HUES6 (cell line): ENCODE data around the gene PRAC1.
A peak's percentile ranks its signal among the peaks of the same experiment; 100 is the strongest.

Experiments used
- H3K27ac ChIP-seq: 2 replicates; pipeline ENCODE4 v1.7.0; 2013; ENCODE audit warnings: low read depth, mild to moderate bottlenecking, low read length, inconsistent platforms
- H3K27me3 ChIP-seq: 2 replicates; pipeline ENCODE4 v1.6.1; 2013; ENCODE audit warnings: low read length; ENCODE audit not compliant: control insufficient read depth, insufficient read depth
- H3K36me3 ChIP-seq: 2 replicates; pipeline ENCODE4 v1.6.1; 2013; ENCODE audit warnings: low read length; ENCODE audit not compliant: control insufficient read depth, insufficient read depth
- H3K4me1 ChIP-seq: 2 replicates; pipeline ENCODE4 v1.6.1; 2013; ENCODE audit warnings: low read length; ENCODE audit not compliant: control insufficient read depth, insufficient read depth
- H3K4me3 ChIP-seq: 2 replicates; pipeline ENCODE4 v1.5.1; 2013; ENCODE audit warnings: low read depth, low read length
- H3K9ac ChIP-seq: one replicate; pipeline ENCODE4 v1.6.1; 2013; ENCODE audit warnings: mild to moderate bottlenecking, low read length
- H3K9me3 ChIP-seq: 2 replicates; pipeline ENCODE4 v1.6.1; 2013; ENCODE audit warnings: low read depth, low read length; ENCODE audit not compliant: control insufficient read depth, insufficient read depth

Gene PRAC1

GRCh38 chr17:48679385-48680096 is 42.8 kb downstream of the PRAC1 start:
- Histone ChIP-seq H3K27ac (no peak overlapping the region), H3K27me3 (peaks cover 49% of the 10 kb centered on the region), H3K9ac (no peak overlapping the region), H3K4me3 (no peak overlapping the region), H3K4me1 (peaks cover 4% of the 10 kb centered on the region; the same call in 1 of the 2 replicates), H3K9me3 (no peaks in the 10 kb centered on the region), H3K36me3 (no peaks in the 10 kb centered on the region)

DNA sequence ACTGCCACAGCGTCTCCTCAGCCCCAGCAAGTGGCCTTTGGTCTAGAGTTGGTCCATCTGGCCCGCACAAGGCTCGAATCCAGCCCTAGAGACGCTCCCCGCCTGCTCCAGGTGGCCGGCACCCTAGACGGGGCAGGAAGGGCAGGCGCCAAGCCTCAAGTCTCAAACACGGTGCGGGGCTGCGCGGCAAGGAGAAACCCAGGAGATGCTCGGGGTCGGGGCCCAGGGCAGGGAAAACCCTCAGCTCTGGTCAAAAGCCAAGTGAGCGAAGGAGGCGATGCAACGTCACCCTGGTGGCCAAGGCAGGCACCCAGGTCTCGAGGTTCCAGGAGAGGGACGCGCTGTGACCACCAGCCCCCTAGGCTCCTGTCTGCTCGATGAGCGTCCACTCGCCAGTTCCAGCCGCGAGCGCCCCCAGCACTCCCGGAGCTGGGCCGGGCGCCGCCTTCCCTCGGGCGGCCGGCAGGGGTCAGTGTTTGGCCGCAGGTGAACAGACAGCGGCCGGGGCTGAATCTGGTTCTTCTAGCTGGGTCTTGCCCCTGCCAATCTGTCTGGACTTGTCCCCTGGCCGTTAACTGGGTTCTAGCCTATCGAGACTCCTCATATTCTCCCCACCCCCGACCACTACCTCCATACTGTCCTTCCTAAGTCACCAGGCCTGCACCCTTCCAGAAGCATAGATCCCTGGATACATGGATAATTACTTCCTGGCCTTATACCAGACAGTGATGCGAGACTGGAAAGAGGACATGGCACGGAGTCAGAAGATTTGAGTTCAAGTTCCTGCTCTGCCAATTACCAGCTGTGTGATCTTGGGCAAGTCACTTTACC is 44.0 kb downstream of the PRAC1 start:
- Histone ChIP-seq H3K27ac (no peak overlapping the region), H3K9ac (peak overlapping the region; percentile 25)

GRCh38 chr17:48676963-48677558 is 45.3 kb downstream of the PRAC1 start:
- H3K27ac ChIP-seq = no peak overlapping the region
- no peaks in the 10 kb centered on the region for H3K36me3 ChIP-seq
- peaks cover 56% of the 10 kb centered on the region for H3K27me3 ChIP-seq
- no peak overlapping the region for H3K9ac ChIP-seq
- H3K4me1 ChIP-seq = peaks cover 4% of the 10 kb centered on the region; the same call in 1 of the 2 replicates
- no peaks in the 10 kb centered on the region for H3K9me3 ChIP-seq
- no peak overlapping the region for H3K4me3 ChIP-seq

More for the DNA sequence above, 44.0 kb downstream of the PRAC1 start:
- Histone ChIP-seq H3K4me1 (peaks cover 4% of the 10 kb centered on the region; the same call in 1 of the 2 replicates), H3K4me3 (peak overlapping the region; percentile 69), H3K27me3 (peaks cover 46% of the 10 kb centered on the region), H3K36me3 (no peaks in the 10 kb centered on the region), H3K9me3 (no peaks in the 10 kb centered on the region)

DNA sequence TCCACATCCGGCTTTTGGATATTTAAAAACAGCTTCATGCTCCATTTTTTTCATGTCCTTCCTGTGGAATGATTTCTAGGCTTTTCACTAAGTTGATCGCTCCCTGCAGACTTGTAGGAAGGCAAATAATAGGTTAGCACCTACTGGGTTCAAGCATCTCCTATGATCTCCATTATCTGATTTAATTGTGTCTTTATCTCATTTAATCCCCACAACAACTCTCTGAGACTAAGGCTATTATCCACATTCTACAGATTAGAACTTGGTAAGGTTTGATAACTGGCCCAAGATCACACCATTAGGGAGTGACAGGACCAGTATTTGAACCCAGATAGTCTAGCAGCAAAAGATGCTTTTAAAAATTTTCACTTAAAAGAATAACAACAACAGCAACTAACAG is 50.0 kb downstream of the PRAC1 start:
- Histone ChIP-seq H3K9me3 (no peaks in the 10 kb centered on the region), H3K27ac (no peak overlapping the region), H3K9ac (no peak overlapping the region), H3K27me3 (peaks cover 51% of the 10 kb centered on the region), H3K4me1 (no peaks in the 10 kb centered on the region), H3K36me3 (no peaks in the 10 kb centered on the region), H3K4me3 (no peak overlapping the region)
